PC-9 (cell line): ENCODE data around the gene SLAMF1. TPM values are rescaled to one million over a fixed set of nuclear protein-coding genes. Genes with fewer than 3 reads are reported as not detected.

Experiments used
- BruUV-seq: library from RNA; stranded (reverse); fragments of 400-500 nt; replicated peaks from 2 replicates; lab custom pipeline; 2021; lab: Mats Ljungman, UMichigan
- CTCF ChIA-PET: fragments of 300-600 bp; sonication (Branson Sonifier 250); formaldehyde crosslinking; loops from one replicate; lab custom pipeline; 2022; ENCODE audit warnings: antibody characterized with exemption; lab: Charles Lee
- POLR2A ChIA-PET: fragments of 300-600 bp; sonication (Branson Sonifier 250); formaldehyde crosslinking; loops from one replicate; lab custom pipeline; 2022; ENCODE audit warnings: antibody characterized with exemption; ENCODE audit not compliant: unreplicated experiment; lab: Charles Lee
- DNase-seq, 2 experiments: peaks; one replicate each; pipeline versions ENCODE4 v3.0.0 to v3.0.0-alpha.2; 2015 to 2022; ENCODE audit warnings: mixed read lengths in 1 of 2
- H2AFZ ChIP-seq: fragments of 200-600 bp; sonication (generic); 2 replicates; pipeline ENCODE4 v1.8.1; 2017; ENCODE audit warnings: antibody characterized with exemption
- H3F3A ChIP-seq: fragments of 200-600 bp; sonication (generic); 2 replicates; pipeline ENCODE4 v1.8.1; 2017; ENCODE audit warnings: antibody characterized with exemption, mild to moderate bottlenecking, low read depth; ENCODE audit not compliant: insufficient read depth
- H3K27ac ChIP-seq: fragments of 200-600 bp; sonication (generic); 2 replicates; pipeline ENCODE4 v1.6.1; 2016; ENCODE audit warnings: mixed run types
- H3K27me3 ChIP-seq: fragments of 200-600 bp; sonication (generic); 2 replicates; pipeline ENCODE4 v1.6.1; 2016; ENCODE audit warnings: low read depth, mixed run types; ENCODE audit not compliant: insufficient read depth
- H3K36me3 ChIP-seq: fragments of 200-600 bp; sonication (generic); 2 replicates; pipeline ENCODE4 v1.6.1; 2016; ENCODE audit warnings: low read depth, mixed run types
- H3K4me1 ChIP-seq: fragments of 200-600 bp; sonication (generic); replicated peaks from 2 replicates; pipeline ENCODE4 v1.6.1; 2016; ENCODE audit warnings: mixed run types; ENCODE audit not compliant: insufficient read depth
- H3K4me2 ChIP-seq: fragments of 200-600 bp; sonication (generic); 2 replicates; pipeline ENCODE4 v1.6.1; 2017; ENCODE audit warnings: mixed run types
- H3K4me3 ChIP-seq: fragments of 200-600 bp; sonication (generic); 2 replicates; pipeline ENCODE4 v1.6.1; 2016; ENCODE audit warnings: mixed run types
- H3K79me2 ChIP-seq: fragments of 200-600 bp; sonication (generic); 2 replicates; pipeline ENCODE4 v1.6.1; 2017; ENCODE audit warnings: low read depth, mixed run types
- H3K9me2 ChIP-seq: fragments of 200-600 bp; sonication (generic); 2 replicates; pipeline ENCODE4 v1.8.1; 2017; ENCODE audit warnings: mild to moderate bottlenecking; ENCODE audit not compliant: insufficient read depth
- H3K9me3 ChIP-seq: fragments of 200-600 bp; sonication (generic); 2 replicates; pipeline ENCODE4 v1.8.1; 2016; ENCODE audit warnings: low read depth; ENCODE audit not compliant: insufficient read depth
- H4K20me1 ChIP-seq: fragments of 200-600 bp; sonication (generic); 2 replicates; pipeline ENCODE4 v1.8.1; 2017; ENCODE audit not compliant: insufficient read depth
- CTCF ChIP-seq: fragments of 200-600 bp; sonication (generic); conservative IDR thresholded peaks from 2 replicates; pipeline ENCODE4 v1.6.1; 2017; ENCODE audit warnings: mixed run types, antibody characterized with exemption, mild to moderate bottlenecking, moderate library complexity
- EZH2 ChIP-seq: fragments of 200-600 bp; sonication (generic); IDR thresholded peaks from 2 replicates; pipeline ENCODE4 v1.8.0; 2017; ENCODE audit warnings: antibody characterized with exemption, low read depth
- intact Hi-C: fragments of 100-400 bp; cut with micrococcal nuclease; formaldehyde crosslinking; loops from one replicate; pipeline ENCODE4 v1.10.0; 2022; ENCODE audit not compliant: unreplicated experiment
- total RNA-seq: library from RNA; stranded (reverse); gene quantifications from 2 replicates; pipeline ENCODE4 v1.2.3, GENCODE V29; 2021

The SLAMF1 gene
- total RNA-seq, 1 experiment from 2014 or later: not detected

GRCh38 chr1:160578175-160578524, 68.7 kb downstream of the SLAMF1 start:
- POLR2A ChIA-PET: no interaction called here
- H3K27me3 ChIP-seq: peaks cover 10% of the 10 kb centered on the region; the same call in 1 of the 2 replicates
- H3K27ac ChIP-seq: no peak overlapping the region
- DNase-seq: no peak
- no peaks in the 10 kb centered on the region for H3K79me2 ChIP-seq
- no peaks in the 10 kb centered on the region for H3F3A ChIP-seq
- no peaks in the 10 kb centered on the region for H3K9me2 ChIP-seq
- H4K20me1 ChIP-seq: no peaks in the 10 kb centered on the region
- TF ChIP-seq EZH2 (no peak), CTCF (no peak)
- no peaks in the 10 kb centered on the region for H3K36me3 ChIP-seq
- no peak overlapping the region for H2AFZ ChIP-seq
- BruUV-seq: no TSS peak
- H3K4me2 ChIP-seq: no peak overlapping the region
- no peak overlapping the region for H3K4me3 ChIP-seq
- CTCF ChIA-PET: no interaction called here
- H3K9me3 ChIP-seq: no peaks in the 10 kb centered on the region
- intact Hi-C loops: no loop called here
- H3K4me1 ChIP-seq: no peaks in the 10 kb centered on the region

GRCh38 chr1:160577671-160578070, 69.2 kb downstream of the SLAMF1 start:
- no peak for DNase-seq
- peaks cover 10% of the 10 kb centered on the region; the same call in 1 of the 2 replicates for H3K27me3 ChIP-seq
- ChIA-PET CTCF (no interaction called here), POLR2A (no interaction called here)
- H3K36me3 ChIP-seq: no peaks in the 10 kb centered on the region
- H3K4me1 ChIP-seq: no peaks in the 10 kb centered on the region
- H3K9me2 ChIP-seq: no peaks in the 10 kb centered on the region
- no peaks in the 10 kb centered on the region for H3K79me2 ChIP-seq
- no peak overlapping the region for H3K4me3 ChIP-seq
- intact Hi-C loops: no loop called here
- H3F3A ChIP-seq: no peaks in the 10 kb centered on the region
- no peaks in the 10 kb centered on the region for H3K9me3 ChIP-seq
- no peaks in the 10 kb centered on the region for H4K20me1 ChIP-seq
- no TSS peak for BruUV-seq
- H3K27ac ChIP-seq: no peak overlapping the region
- H2AFZ ChIP-seq: no peak overlapping the region
- no peak overlapping the region for H3K4me2 ChIP-seq
- TF ChIP-seq CTCF: no peak
- no peak for TF ChIP-seq EZH2

- DNase-seq: no peak
- Histone ChIP-seq H2AFZ (no peak overlapping the region), H3K9me3 (no peaks in the 10 kb centered on the region), H3K4me2 (no peak overlapping the region), H3K27me3 (peaks cover 10% of the 10 kb centered on the region; the same call in 1 of the 2 replicates), H3K36me3 (no peaks in the 10 kb centered on the region), H3K4me3 (no peak overlapping the region), H3F3A (no peaks in the 10 kb centered on the region), H3K9me2 (no peaks in the 10 kb centered on the region), H3K4me1 (no peaks in the 10 kb centered on the region), H3K27ac (no peak overlapping the region), H4K20me1 (no peaks in the 10 kb centered on the region), H3K79me2 (no peaks in the 10 kb centered on the region)
- intact Hi-C loops: no loop called here
- POLR2A ChIA-PET: no interaction called here
- TF ChIP-seq EZH2 (no peak), CTCF (no peak)
- no TSS peak for BruUV-seq
- CTCF ChIA-PET: no interaction called here
Measured at GRCh38 chr1:160576884-160577283, 70.0 kb downstream of the SLAMF1 start.
